IMR-90 (cell line): ENCODE data around the gene ERP44. TPM values are rescaled to one million over a fixed set of nuclear protein-coding genes. Genes with fewer than 3 reads are reported as not detected.

Source experiments
- ATAC-seq: fragments of 200-7000 bp; cut with Tn5 transposase; 2 replicates; pipeline ENCODE4 v1.9.1; 2020; ENCODE audit warnings: low read depth, mild to moderate bottlenecking, moderate library complexity
- BruUV-seq: library from RNA; stranded (reverse); fragments of 400-500 nt; replicated peaks from 2 replicates; lab custom pipeline; 2021; lab: Mats Ljungman, UMichigan
- CTCF ChIA-PET: fragments of 300-600 bp; formaldehyde crosslinking; extraction: SDS; loops from one replicate; lab custom pipeline; 2021; ENCODE audit warnings: antibody characterized with exemption; lab: Yijun Ruan, JAX
- POLR2A ChIA-PET: fragments of 300-600 bp; sonication (Branson Sonifier 250); formaldehyde crosslinking; loops from one replicate; lab custom pipeline; 2022; ENCODE audit warnings: antibody characterized with exemption; ENCODE audit not compliant: unreplicated experiment; lab: Charles Lee
- DNase-seq: peaks from one replicate; pipeline ENCODE4 v3.0.0; 2013
- H2AFZ ChIP-seq: replicated peaks from 2 replicates; pipeline ENCODE3; 2013; ENCODE audit warnings: low read length, mild to moderate bottlenecking; ENCODE audit not compliant: poor library complexity
- H2AK5ac ChIP-seq: 2 replicates; pipeline ENCODE4 v1.6.1; 2013; ENCODE audit warnings: low read depth, low read length, inconsistent platforms
- H2AK9ac ChIP-seq: replicated peaks from 2 replicates; pipeline ENCODE3; 2013; ENCODE audit warnings: mild to moderate bottlenecking, low read depth, low read length, moderate library complexity; ENCODE audit not compliant: poor library complexity
- H2BK120ac ChIP-seq: 2 replicates; pipeline ENCODE4 v1.6.1; 2013; ENCODE audit warnings: low read depth, low read length, inconsistent platforms
- H2BK15ac ChIP-seq: 3 replicates; pipeline ENCODE4 v1.6.1; 2013; ENCODE audit warnings: low read depth, low read length, inconsistent platforms
- H2BK20ac ChIP-seq: 2 replicates; pipeline ENCODE4 v1.6.1; 2013; ENCODE audit warnings: low read depth, mild to moderate bottlenecking, inconsistent platforms, low read length, moderate library complexity
- H2BK5ac ChIP-seq: 2 replicates; pipeline ENCODE4 v1.6.1; 2013; ENCODE audit warnings: mild to moderate bottlenecking, low read depth, low read length, inconsistent platforms; ENCODE audit not compliant: poor library complexity, severe bottlenecking
- H3K14ac ChIP-seq: replicated peaks from 2 replicates; pipeline ENCODE4 v1.6.1; 2013; ENCODE audit warnings: low read depth, low read length, inconsistent platforms
- H3K18ac ChIP-seq: 2 replicates; pipeline ENCODE4 v1.6.1; 2013; ENCODE audit warnings: low read depth, low read length, control low read depth
- H3K23ac ChIP-seq: 2 replicates; pipeline ENCODE4 v1.6.1; 2013; ENCODE audit warnings: low read depth, low read length, inconsistent platforms
- H3K27ac ChIP-seq: 2 replicates; pipeline ENCODE4 v1.5.1; 2013; ENCODE audit warnings: mild to moderate bottlenecking, control low read depth, low read length; ENCODE audit not compliant: insufficient read depth
- H3K27me3 ChIP-seq: 2 replicates; pipeline ENCODE4 v1.6.1; 2013; ENCODE audit warnings: low read length; ENCODE audit not compliant: control insufficient read depth, insufficient read depth
- H3K36me3 ChIP-seq: 2 replicates; pipeline ENCODE4 v1.6.1; 2013; ENCODE audit warnings: low read length, mixed read lengths; ENCODE audit not compliant: control insufficient read depth, insufficient read depth
- H3K4ac ChIP-seq: 2 replicates; pipeline ENCODE4 v1.6.1; 2013; ENCODE audit warnings: low read depth, low read length, inconsistent platforms
- H3K4me1 ChIP-seq: 2 replicates; pipeline ENCODE4 v1.6.1; 2013; ENCODE audit warnings: low read length, mixed read lengths; ENCODE audit not compliant: control insufficient read depth, insufficient read depth
- H3K4me2 ChIP-seq: 2 replicates; pipeline ENCODE4 v1.6.1; 2013; ENCODE audit warnings: low read depth, mild to moderate bottlenecking, control low read depth, low read length, moderate library complexity
- H3K4me3 ChIP-seq: 2 replicates; pipeline ENCODE4 v1.5.1; 2013; ENCODE audit warnings: low read depth, mild to moderate bottlenecking, control low read depth, low read length, moderate library complexity; ENCODE audit not compliant: insufficient read depth
- H3K56ac ChIP-seq: 2 replicates; pipeline ENCODE4 v1.6.1; 2013; ENCODE audit warnings: low read length, inconsistent platforms; ENCODE audit not compliant: insufficient read depth; ENCODE audit errors: extremely low read depth
- H3K79me1 ChIP-seq, 2 experiments: 2 replicates each; pipeline ENCODE4 v1.6.1; 2013; ENCODE audit warnings: low read length in 2 of 2, inconsistent platforms in 1 of 2, low read depth in 1 of 2
- H3K9ac ChIP-seq: 2 replicates; pipeline ENCODE4 v1.6.1; 2013; ENCODE audit warnings: low read depth, low read length, control low read depth
- H3K9me1 ChIP-seq: 2 replicates; pipeline ENCODE4 v1.6.1; 2013; ENCODE audit warnings: low read length, inconsistent platforms; ENCODE audit not compliant: insufficient read depth
- H3K9me3 ChIP-seq: 2 replicates; pipeline ENCODE4 v1.6.1; 2013; ENCODE audit warnings: low read length; ENCODE audit not compliant: control insufficient read depth, insufficient read depth
- H4K20me1 ChIP-seq: 2 replicates; pipeline ENCODE4 v1.6.1; 2013; ENCODE audit warnings: low read length, inconsistent platforms; ENCODE audit not compliant: insufficient read depth
- H4K5ac ChIP-seq: 2 replicates; pipeline ENCODE4 v1.6.1; 2013; ENCODE audit warnings: mild to moderate bottlenecking, low read depth, low read length, control low read depth
- H4K8ac ChIP-seq, 2 experiments: 2 replicates each; pipeline ENCODE4 v1.6.1; 2013; ENCODE audit warnings: low read depth in 2 of 2, low read length in 2 of 2, control low read depth in 1 of 2, inconsistent platforms in 1 of 2
- H4K91ac ChIP-seq: 2 replicates; pipeline ENCODE4 v1.6.1; 2013; ENCODE audit warnings: low read depth, low read length, inconsistent platforms; ENCODE audit not compliant: insufficient read depth
- BHLHE40 ChIP-seq: fragments of 150-350 bp; IDR thresholded peaks from 2 replicates; pipeline ENCODE4 v1.6.1; 2016; ENCODE audit warnings: mild to moderate bottlenecking, low read depth, low read length
- CTCF ChIP-seq: conservative IDR thresholded peaks from 2 replicates; pipeline ENCODE4 v1.5.1; 2012; ENCODE audit warnings: mild to moderate bottlenecking, low read depth, low read length, improper control_type of control experiment
- FOS ChIP-seq: fragments of 150-350 bp; IDR thresholded peaks from 2 replicates; pipeline ENCODE4 v1.6.1; 2016; ENCODE audit warnings: low read depth, low read length
- MAZ ChIP-seq: IDR thresholded peaks from 2 replicates; pipeline ENCODE4 v1.6.1; 2012; ENCODE audit warnings: low read depth, mild to moderate bottlenecking, low read length, improper control_type of control experiment, moderate library complexity, borderline replicate concordance
- RAD21 ChIP-seq: IDR thresholded peaks from 2 replicates; pipeline ENCODE4 v1.6.1; 2012; ENCODE audit warnings: low read length, improper control_type of control experiment
- RCOR1 ChIP-seq: IDR thresholded peaks from 2 replicates; pipeline ENCODE4 v1.6.1; 2012; ENCODE audit warnings: mild to moderate bottlenecking, low read length, improper control_type of control experiment; ENCODE audit not compliant: insufficient replicate concordance
- SMC3 ChIP-seq: fragments of 150-350 bp; IDR thresholded peaks from 2 replicates; pipeline ENCODE4 v1.6.1; 2016; ENCODE audit warnings: low read depth, mild to moderate bottlenecking, antibody characterized with exemption, low read length, moderate library complexity
- WGBS, 2 experiments: methylation state at CpG; one replicate each; pipeline versions ENCODE4 v1.1.5 to v1.1.7; 2013; ENCODE audit warnings: missing lambda C conversion rate in 2 of 2; ENCODE audit not compliant: insufficient read length in 1 of 2; ENCODE audit errors: extremely low coverage in 2 of 2; 5-methylcytosine and 5-hydroxymethylcytosine counted together
- dilution Hi-C: fragments of 300-500 bp; cut with HindIII; formaldehyde crosslinking; loops from one replicate; pipeline ENCODE4 v1.14.3; 2018; ENCODE audit warnings: low sequenced_read_pairs; ENCODE audit not compliant: unreplicated experiment
- in situ Hi-C: fragments of 300-500 bp; cut with MboI; formaldehyde crosslinking; loops from 3 replicates; pipeline ENCODE4 v1.14.3; 2019; ENCODE audit warnings: low sequenced_read_pairs, inconsistent platforms, mixed read lengths
- intact Hi-C: fragments of 100-400 bp; cut with micrococcal nuclease; formaldehyde crosslinking; loops from 2 replicates; pipeline ENCODE4 v1.10.0; 2022
- polyA plus RNA-seq, 3 experiments: library from polyadenylated mRNA; depleted of rRNA; stranded (reverse); fragments of >200 nt; gene quantifications; 2 replicates each; pipeline ENCODE4 v1.2.3, GENCODE V29; 2012; ENCODE audit warnings: low replicate concordance in 1 of 3
- total RNA-seq: library from RNA; depleted of rRNA; stranded (reverse); fragments of >200 nt; gene quantifications from 2 replicates; pipeline ENCODE4 v1.2.3, GENCODE V29; 2012

Gene ERP44
- total and polyA plus RNA-seq, 2 of the 4 experiments (the other 2 are of a cell fraction), result 9.1 to 13.5 TPM

DNA sequence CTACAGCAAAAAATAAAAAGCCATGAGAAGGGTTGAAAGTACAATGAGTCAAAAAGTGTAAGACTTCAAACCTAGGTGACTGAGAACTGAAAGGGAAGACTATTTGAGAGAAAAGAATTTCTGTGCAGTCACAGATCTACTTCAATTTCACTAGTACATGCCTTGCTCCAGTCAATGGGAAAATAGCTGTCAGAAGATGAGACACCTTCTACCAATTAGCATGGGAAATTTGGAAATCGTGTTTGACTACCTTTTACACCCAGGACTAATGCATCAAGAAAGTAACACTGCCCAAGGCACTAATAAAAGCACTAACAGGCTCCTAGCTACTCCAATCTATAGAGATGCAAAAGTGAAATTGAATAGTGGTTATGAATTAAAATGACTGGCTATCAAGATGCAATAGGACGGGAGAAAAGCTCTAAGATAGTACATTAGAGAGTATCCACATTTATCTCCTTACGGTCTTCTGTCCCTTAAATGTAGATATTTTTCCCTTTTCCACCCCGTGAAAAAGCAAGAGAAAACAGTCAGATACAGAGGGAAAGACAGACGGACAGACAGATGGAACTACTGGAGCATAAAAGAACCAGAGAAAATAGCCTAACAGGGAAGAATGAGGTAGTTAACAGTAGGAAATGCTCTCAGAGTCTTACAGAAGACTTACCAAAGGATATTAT, 15.2 kb downstream of the ERP44 start:
- WGBS, 2 experiments, result no CpG with 5 or more reads among the region's 5 CpGs
- no TSS peak for BruUV-seq

More for the DNA sequence above, 15.2 kb downstream of the ERP44 start:
- Histone ChIP-seq H4K5ac (no peak overlapping the region), H3K14ac (no peak overlapping the region), H3K18ac (no peak overlapping the region), H2AFZ (no peak overlapping the region), H2BK20ac (no peak overlapping the region), H4K91ac (no peak overlapping the region), H3K9ac (no peak overlapping the region), H3K4me3 (no peak overlapping the region), H3K23ac (no peak overlapping the region), H3K56ac (no peak overlapping the region), H4K8ac (no peak overlapping the region), H2AK9ac (no peak overlapping the region), H3K9me1 (peaks cover 3% of the 10 kb centered on the region; the same call in 1 of the 2 replicates), H3K27me3 (no peaks in the 10 kb centered on the region), H3K4me2 (0 out of 2 replicates have a peak overlapping the region, but pooled peaks have one; percentile 46), H2BK120ac (no peak overlapping the region), H2BK5ac (no peak overlapping the region), H4K20me1 (peaks cover 82% of the 10 kb centered on the region), H3K4me1 (peaks cover 5% of the 10 kb centered on the region), H2BK15ac (no peak overlapping the region), H3K27ac (no peak overlapping the region), H3K9me3 (no peaks in the 10 kb centered on the region), H2AK5ac (no peak overlapping the region), H3K4ac (no peak overlapping the region), H3K36me3 (no peaks in the 10 kb centered on the region), H3K79me1 (peaks cover 15 to 52% of the 10 kb centered on the region in 2 experiments)
- dilution Hi-C loops, result no loop called here
- ATAC-seq, result no peak
- TF ChIP-seq RCOR1 (no peak), SMC3 (no peak), CTCF (no peak), MAZ (no peak), RAD21 (no peak), BHLHE40 (no peak), FOS (no peak)
- intact Hi-C loops, result loop anchor here (10.0 kb wide), 1 partner anchor 51 kb away; no protein-coding TSS in a partner anchor
- no peak for DNase-seq
- ChIA-PET CTCF (no interaction called here), POLR2A (interaction anchor here (0.5 kb wide), 1 partner anchor 79 kb away, joined by 4 read pairs; no protein-coding TSS in a partner anchor)
- in situ Hi-C loops, result no loop called here
